ENCODE data around the gene UCN2.

DNA sequence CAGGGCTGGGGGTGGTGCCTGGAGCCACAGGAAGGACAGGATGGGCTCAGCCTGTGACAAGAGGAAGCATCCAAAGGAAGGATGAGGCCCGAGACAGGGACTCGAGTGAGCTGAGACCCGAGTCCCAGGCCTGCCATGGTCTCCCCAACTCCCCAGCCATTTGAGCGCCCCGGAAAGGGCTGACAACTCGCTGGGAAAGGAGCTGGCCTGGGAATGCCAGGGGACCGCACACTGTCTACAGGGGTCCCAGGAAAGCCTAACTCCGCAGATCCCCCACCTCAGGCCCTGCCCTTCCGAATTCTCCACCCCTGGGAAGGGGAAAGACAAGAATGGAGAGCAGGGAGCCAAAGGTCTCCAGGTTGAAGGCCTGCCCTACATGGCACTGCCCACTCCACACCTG, 38.6 kb downstream of the UCN2 start:
- TF ChIP-seq, protein P1, sequence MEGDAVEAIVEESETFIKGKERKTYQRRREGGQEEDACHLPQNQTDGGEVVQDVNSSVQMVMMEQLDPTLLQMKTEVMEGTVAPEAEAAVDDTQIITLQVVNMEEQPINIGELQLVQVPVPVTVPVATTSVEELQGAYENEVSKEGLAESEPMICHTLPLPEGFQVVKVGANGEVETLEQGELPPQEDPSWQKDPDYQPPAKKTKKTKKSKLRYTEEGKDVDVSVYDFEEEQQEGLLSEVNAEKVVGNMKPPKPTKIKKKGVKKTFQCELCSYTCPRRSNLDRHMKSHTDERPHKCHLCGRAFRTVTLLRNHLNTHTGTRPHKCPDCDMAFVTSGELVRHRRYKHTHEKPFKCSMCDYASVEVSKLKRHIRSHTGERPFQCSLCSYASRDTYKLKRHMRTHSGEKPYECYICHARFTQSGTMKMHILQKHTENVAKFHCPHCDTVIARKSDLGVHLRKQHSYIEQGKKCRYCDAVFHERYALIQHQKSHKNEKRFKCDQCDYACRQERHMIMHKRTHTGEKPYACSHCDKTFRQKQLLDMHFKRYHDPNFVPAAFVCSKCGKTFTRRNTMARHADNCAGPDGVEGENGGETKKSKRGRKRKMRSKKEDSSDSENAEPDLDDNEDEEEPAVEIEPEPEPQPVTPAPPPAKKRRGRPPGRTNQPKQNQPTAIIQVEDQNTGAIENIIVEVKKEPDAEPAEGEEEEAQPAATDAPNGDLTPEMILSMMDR (conservative IDR thresholded peaks at IDR 0.05; ENCODE audit: low read depth, low read length), result no peak
- TF ChIP-seq EZH2 (IDR thresholded peaks at IDR 0.05; ENCODE audit: borderline replicate concordance, low read depth, low read length, poor library complexity, severe bottlenecking), result no peak
